HUES48 (cell line): Measurements from ENCODE around the gene JUNB.

Source experiments
- H3K27ac ChIP-seq: one replicate; pipeline ENCODE4 v1.7.0; 2013; ENCODE audit warnings: low read depth, low read length, inconsistent platforms
- H3K27me3 ChIP-seq: 2 replicates; pipeline ENCODE4 v1.6.1; 2013; ENCODE audit warnings: mild to moderate bottlenecking, low read length; ENCODE audit not compliant: control insufficient read depth, insufficient read depth
- H3K36me3 ChIP-seq: 2 replicates; pipeline ENCODE4 v1.6.1; 2013; ENCODE audit warnings: low read length; ENCODE audit not compliant: control insufficient read depth, insufficient read depth
- H3K4me1 ChIP-seq: 2 replicates; pipeline ENCODE4 v1.6.1; 2013; ENCODE audit warnings: mild to moderate bottlenecking, low read length; ENCODE audit not compliant: control insufficient read depth, insufficient read depth
- H3K4me3 ChIP-seq: 2 replicates; pipeline ENCODE4 v1.5.1; 2013; ENCODE audit warnings: mild to moderate bottlenecking, low read depth, low read length
- H3K9ac ChIP-seq: 2 replicates; pipeline ENCODE4 v1.6.1; 2013; ENCODE audit warnings: mild to moderate bottlenecking, low read depth, low read length, moderate library complexity
- H3K9me3 ChIP-seq: 2 replicates; pipeline ENCODE4 v1.6.1; 2013; ENCODE audit warnings: low read length; ENCODE audit not compliant: control insufficient read depth, insufficient read depth

The JUNB gene

DNA sequence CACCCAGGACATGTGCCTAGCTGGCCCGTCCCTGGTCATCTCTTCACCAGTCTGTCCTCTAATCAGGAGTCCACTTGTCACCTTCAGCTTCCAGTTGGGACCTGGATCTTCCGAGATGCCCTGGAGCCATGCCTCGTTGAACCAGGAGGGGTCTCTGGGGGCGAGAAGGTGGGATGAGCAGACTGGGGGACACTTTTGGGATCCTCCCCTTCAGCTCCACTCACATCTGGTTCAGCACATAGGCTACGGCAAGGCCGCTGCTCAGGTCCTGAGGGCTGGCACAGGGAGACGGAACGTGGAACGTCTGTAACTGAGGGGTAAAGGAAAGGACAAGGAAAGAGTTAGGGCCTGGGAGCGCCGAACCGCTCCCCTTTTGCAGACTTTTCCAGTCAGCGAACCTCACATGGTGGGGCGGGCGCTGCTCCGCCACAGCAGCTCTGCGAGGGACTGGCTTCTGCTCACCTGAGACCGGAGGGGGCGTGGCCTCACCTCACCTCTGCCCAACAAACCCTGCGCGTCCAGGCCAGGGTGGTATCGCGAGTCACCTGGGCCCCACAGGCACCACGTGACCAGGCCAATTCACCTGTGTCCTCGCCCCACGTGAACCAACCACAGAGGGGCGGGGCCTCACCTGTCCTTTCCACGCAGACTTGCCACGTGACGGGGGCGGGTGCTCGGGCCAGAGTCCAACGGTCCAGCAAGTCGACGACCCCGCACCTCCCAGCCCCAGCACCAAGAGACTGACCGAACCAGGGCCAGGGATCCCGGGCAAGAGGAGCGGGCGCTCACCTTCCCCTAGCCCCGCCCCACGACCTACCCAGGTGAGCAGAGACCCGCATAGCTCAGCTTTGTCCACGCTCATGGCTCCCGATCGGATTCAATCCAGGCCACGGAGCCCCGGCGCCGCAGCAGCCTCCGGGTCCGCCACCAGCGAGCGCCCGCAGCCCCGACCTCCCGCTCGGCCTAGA, 16.4 kb upstream of the JUNB start, which contains the start of gene HOOK2:
Gene HOOK2, minus strand, starts transcription at position 965 of the 968 bp plus-strand sequence. Its CDS starts 103 bp downstream, at position 862.
- H3K27me3 ChIP-seq = no peaks in the 10 kb centered on the region
- H3K9ac ChIP-seq = peak within 1 kb of the TSS; percentile 80
- H3K4me3 ChIP-seq = peak within 1 kb of the TSS; percentile 92
- H3K36me3 ChIP-seq = peaks cover 14% of the 10 kb centered on the region; the same call in 1 of the 2 replicates
- peak within 1 kb of the TSS; percentile 71 for H3K27ac ChIP-seq
- H3K9me3 ChIP-seq = no peaks in the 10 kb centered on the region
- peaks cover 26% of the 10 kb centered on the region for H3K4me1 ChIP-seq

DNA sequence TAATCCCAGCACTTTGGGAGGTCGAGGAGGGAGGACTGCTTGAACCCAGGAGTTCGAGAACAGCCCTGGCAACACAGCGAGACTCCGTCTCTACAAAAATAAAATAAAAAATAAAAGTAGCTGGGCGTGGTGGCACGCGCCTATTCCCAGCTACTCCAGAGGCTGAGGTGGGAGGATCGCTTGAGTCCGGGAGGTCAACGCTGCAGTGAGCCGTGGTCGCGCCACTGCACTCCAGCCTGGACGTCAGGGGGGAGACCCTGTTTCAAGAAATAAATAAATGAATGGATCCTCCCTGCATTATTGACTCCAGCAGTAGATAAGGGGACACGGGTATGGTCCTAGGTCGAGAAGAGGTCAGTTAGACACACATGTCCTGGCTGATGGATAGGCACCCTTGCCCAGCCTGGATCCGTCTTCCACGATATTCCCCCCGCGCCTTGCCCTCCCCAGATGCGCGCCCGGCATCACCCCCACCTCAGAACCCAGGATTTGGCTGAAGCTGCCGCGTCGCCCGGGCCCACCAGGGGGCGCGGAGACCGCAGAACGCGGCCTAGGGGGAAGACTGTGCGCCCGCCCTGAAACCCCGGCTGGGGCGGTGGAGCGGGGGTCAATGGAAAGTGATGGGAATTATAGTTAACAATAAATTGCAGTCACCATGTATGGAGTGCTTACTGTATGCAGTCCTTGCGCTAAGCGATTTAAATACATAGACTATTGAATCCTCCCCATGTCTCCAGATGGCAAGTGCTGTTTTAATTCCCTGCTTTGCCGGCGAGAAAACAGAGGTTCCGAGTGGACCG, 13.9 kb upstream of the JUNB start:
- Histone ChIP-seq H3K36me3 (peaks cover 5% of the 10 kb centered on the region; the same call in 1 of the 2 replicates), H3K4me1 (peaks cover 22% of the 10 kb centered on the region), H3K9me3 (no peaks in the 10 kb centered on the region), H3K27me3 (no peaks in the 10 kb centered on the region), H3K4me3 (peak overlapping the region; percentile 65), H3K9ac (no peak overlapping the region), H3K27ac (no peak overlapping the region)

DNA sequence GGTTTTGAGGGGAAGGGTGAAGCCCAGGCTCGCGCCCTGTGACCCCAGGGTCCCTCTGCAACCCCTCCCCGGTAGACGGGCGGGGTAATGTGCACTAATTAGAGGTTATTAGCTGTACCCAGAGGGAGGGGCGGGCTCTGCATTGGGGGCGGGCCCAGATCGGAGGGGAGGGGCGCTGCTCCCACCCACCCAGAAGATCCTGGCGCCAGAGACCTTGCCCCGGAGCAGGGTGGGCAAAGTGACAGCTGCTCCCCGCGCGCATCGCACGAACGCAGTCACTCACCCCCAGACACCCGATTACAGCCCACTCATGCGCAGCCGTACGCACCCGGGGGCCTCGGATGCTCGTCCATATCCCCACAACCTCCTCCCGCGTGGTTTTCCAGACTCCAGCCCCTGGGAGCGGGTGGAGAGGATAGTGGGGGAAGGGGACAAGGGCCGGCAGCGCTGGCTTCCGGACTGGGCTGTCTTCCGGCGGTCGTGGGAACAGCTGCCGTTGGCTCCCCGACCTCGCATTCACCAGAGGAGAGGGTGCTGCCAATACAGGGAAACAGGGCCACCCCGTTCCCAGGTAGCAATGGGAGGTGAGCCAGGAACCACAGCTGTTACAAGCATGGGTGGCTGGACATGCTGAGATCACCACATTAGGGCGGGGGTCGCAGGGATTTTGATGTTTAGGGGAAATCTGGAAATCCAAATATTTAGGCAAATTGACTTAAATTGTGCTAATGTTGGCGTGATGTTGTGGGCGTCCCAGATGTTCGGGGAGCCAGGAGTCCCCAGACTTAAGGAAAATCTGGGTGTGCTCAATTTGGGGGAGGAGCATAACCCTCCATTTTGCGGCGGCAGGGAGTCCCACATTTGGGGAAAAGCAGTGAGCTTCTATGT, 13.0 kb upstream of the JUNB start:
- no peaks in the 10 kb centered on the region for H3K9me3 ChIP-seq
- peaks cover 5% of the 10 kb centered on the region; the same call in 1 of the 2 replicates for H3K36me3 ChIP-seq
- no peak overlapping the region for H3K9ac ChIP-seq
- H3K27ac ChIP-seq = peak overlapping the region; percentile 71
- H3K4me3 ChIP-seq = peak overlapping the region; percentile 65
- peaks cover 22% of the 10 kb centered on the region for H3K4me1 ChIP-seq
- H3K27me3 ChIP-seq = no peaks in the 10 kb centered on the region

DNA sequence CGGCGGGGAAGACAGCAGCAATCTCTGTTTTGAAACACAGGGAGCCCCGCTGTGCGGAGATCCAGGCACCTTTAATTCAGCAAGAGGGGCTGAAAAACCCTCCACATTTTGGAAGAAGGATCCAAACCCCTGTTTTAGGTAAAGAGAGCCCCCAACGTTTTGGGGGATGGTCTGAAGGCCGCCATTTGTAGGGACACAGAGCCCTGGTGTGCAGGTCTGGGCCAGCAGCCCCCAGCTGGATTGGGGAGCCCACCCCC, 12.5 kb upstream of the JUNB start:
- Histone ChIP-seq H3K9ac (no peak overlapping the region), H3K4me1 (peaks cover 27% of the 10 kb centered on the region), H3K9me3 (no peaks in the 10 kb centered on the region), H3K4me3 (peak overlapping the region; percentile 65; the same call in 1 of the 2 replicates), H3K27ac (peak overlapping the region; percentile 71), H3K27me3 (no peaks in the 10 kb centered on the region), H3K36me3 (peaks cover 5% of the 10 kb centered on the region; the same call in 1 of the 2 replicates)

DNA sequence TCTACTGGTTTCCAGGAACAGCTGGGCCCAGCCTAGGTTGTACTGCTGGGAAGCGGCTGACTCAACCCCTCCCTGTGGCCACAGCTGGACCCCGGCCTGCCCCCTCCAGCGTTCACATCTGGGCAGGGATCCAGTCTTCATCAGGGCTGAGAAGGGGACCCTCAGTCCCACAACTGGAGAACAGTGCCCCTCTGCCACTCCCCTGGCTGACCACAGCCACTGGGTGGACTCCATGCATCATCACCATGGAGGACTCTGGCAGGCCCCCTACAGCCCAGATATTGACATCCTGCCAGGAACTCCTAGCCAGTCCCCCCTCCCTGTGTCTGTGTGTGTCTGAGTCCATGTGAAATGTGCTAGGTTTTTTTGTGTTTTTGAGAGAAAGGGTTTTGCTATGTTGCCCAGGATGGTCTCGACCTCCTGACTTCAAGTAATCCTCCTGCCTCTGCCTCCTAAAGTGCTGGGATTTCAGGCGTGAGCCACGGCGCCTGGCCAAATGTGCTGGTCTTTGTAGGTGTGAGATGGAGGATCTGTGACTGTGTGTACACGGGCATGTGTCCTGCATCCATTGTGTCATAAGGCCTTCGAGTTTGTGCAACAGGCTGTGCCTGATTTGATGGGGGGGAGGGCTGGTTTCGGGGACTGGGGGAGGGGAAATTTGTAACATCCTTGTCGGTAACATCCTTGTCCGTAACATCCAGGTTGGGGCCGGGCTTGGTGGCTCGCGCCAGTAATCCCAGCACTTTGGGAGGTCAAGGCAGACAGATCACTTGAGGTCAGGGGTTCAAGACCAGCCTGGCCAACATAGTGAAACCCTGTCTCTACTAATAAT, 11.9 kb upstream of the JUNB start:
- H3K9ac ChIP-seq = no peak overlapping the region
- H3K4me1 ChIP-seq = peaks cover 26% of the 10 kb centered on the region
- H3K27ac ChIP-seq = peak overlapping the region; percentile 71
- H3K27me3 ChIP-seq = no peaks in the 10 kb centered on the region
- H3K4me3 ChIP-seq = peak overlapping the region; percentile 65; the same call in 1 of the 2 replicates
- peaks cover 1% of the 10 kb centered on the region; the same call in 1 of the 2 replicates for H3K36me3 ChIP-seq
- H3K9me3 ChIP-seq = no peaks in the 10 kb centered on the region

DNA sequence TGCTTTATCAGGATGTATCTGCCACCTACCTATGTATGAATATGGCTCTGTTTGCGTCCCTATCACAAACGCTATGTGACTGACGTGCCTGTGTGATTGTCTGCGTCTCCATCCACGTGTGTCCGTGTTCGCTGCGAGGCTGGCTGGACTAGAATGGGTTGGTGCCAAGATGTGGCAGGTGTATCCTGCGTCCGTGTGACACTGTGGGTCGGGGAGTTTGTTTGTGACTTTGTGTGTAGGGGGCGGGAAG, 9.2 kb upstream of the JUNB start:
- 0 out of 2 replicates have a peak overlapping the region, but pooled peaks have one; percentile 7 for H3K9ac ChIP-seq
- H3K27me3 ChIP-seq = no peaks in the 10 kb centered on the region
- no peaks in the 10 kb centered on the region for H3K9me3 ChIP-seq
- peaks cover 21% of the 10 kb centered on the region for H3K4me1 ChIP-seq
- H3K36me3 ChIP-seq = no peaks in the 10 kb centered on the region
- peak overlapping the region; percentile 63; the same call in 1 of the 2 replicates for H3K4me3 ChIP-seq
- peak overlapping the region; percentile 64 for H3K27ac ChIP-seq

DNA sequence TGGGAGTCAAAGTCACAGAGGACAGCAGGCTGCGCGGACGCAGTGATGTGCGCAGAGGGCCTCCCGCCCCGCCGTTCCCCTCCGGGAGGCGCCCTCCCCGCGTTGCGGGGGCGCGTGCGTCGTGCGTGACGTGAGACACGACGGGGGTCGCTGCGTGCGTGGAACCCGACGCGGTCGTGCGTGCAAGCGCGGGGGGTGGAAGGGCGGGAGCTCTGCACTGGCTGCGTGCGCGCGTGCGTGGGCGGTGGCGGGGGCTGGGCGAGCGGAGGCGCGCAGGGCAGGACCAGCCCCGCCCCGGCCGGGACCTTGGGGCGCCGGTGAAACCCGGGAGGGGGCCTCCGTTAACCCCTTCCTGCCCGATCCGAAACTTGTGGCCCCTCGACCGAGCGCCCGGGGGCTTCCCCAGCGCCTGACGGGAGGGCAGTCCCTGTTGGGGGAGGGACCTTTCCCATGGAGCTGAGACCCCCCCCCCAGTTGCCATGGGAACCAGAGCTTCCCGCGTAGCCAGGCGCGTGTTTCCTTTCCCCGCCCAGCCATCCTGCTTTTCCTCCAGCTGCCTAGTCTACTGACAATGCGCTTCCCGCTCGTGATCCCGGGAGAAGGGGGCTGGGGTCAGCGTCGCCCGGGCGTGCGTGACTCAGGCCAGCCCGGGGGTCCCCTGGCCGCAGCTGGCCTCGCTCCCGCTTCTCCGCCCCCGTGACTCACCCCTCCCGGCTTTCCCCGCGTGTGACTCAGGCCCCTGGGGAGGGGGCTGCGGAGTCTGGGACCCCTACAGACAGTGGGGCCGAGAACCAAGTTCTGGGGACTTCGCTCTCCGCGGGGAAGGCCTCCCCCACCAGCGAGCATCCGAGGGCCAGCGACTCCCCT, 8.6 kb upstream of the JUNB start:
- Histone ChIP-seq H3K27ac (peak overlapping the region; percentile 64), H3K9ac (0 out of 2 replicates have a peak overlapping the region, but pooled peaks have one; percentile 10), H3K9me3 (no peaks in the 10 kb centered on the region)

DNA sequence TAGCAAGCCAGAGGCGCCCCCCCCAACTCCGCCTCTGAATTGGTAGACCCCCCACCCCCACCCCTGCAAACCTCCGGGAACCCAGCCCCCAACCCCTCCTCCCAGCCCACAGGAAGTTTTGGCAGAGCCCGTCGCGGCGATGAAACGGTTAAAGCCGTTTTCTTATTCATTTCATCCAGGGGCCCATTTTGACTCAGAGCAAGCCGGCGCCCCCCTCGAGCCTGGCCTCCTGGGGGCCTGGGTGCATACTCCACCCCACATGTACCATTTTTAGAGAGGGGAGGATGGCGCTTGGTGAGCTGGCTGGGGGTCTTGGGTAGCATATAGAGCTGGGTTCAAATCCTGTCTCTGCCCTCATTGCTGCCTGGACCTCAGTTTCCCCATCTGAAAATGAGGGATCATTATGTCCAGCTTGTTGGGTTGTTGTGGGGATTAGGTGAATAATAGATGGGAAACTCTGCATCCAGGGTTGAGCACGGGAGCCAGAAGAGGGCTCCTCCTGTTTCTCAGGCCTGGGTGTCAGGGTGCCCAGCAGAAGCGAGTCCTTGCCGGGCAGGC, 7.9 kb upstream of the JUNB start:
- peaks cover 21% of the 10 kb centered on the region for H3K4me1 ChIP-seq
- no peak overlapping the region for H3K9ac ChIP-seq
- H3K36me3 ChIP-seq = no peaks in the 10 kb centered on the region
- no peaks in the 10 kb centered on the region for H3K27me3 ChIP-seq
- peak overlapping the region; percentile 64 for H3K27ac ChIP-seq
- no peaks in the 10 kb centered on the region for H3K9me3 ChIP-seq
- peak overlapping the region; percentile 63; the same call in 1 of the 2 replicates for H3K4me3 ChIP-seq

More for the DNA sequence above, 8.6 kb upstream of the JUNB start:
- Histone ChIP-seq H3K4me3 (peak overlapping the region; percentile 63), H3K4me1 (peaks cover 19% of the 10 kb centered on the region), H3K27me3 (no peaks in the 10 kb centered on the region), H3K36me3 (no peaks in the 10 kb centered on the region)

DNA sequence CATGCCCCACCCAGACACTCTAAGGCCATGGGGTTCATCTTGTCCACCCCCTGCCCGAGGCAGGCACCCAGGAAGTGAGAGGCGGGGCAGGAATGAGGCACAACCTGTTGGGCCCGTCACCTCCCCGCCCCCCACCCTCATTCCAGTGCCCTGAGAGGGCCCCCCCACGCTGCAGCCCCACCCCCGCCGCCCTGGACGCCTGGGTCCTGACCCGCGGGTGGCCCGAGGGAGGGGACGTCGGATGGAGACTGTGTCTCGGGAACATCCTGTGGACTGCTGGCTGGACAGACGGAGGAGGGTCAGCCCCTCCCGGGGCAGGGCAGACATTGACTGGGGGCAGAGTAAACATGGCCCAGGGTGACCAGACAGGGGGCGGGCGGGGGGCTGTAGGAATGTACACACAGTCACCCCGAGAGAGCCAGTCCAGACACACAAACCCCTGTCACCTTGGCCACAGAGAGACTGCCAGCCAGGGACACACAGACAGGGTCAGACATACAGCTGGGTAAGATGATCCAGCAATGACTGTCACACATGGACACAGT, 7.4 kb upstream of the JUNB start:
- Histone ChIP-seq H3K27ac (no peak overlapping the region), H3K9ac (no peak overlapping the region), H3K4me1 (peaks cover 21% of the 10 kb centered on the region), H3K27me3 (no peaks in the 10 kb centered on the region), H3K9me3 (no peaks in the 10 kb centered on the region), H3K4me3 (no peak overlapping the region), H3K36me3 (no peaks in the 10 kb centered on the region)
